HFFc6 (cell line): ENCODE measurements around the gene PIWIL1. TPM values are rescaled to one million over a fixed set of nuclear protein-coding genes. Genes with fewer than 3 reads are reported as not detected.

Source experiments
- DNase-seq: peaks from one replicate; pipeline ENCODE4 v3.0.0-alpha.2; 2018
- H3K27ac Mint-ChIP-seq: 2 replicates; pipeline ENCODE4 v1.8.0; 2020; ENCODE audit warnings: mild to moderate bottlenecking, mixed read lengths
- H3K27me3 Mint-ChIP-seq: 2 replicates; pipeline ENCODE4 v1.8.0; 2021; ENCODE audit warnings: mild to moderate bottlenecking, moderate library complexity, mixed read lengths; ENCODE audit not compliant: insufficient read depth
- H3K36me3 Mint-ChIP-seq: 2 replicates; pipeline ENCODE4 v1.8.0; 2021; ENCODE audit warnings: low read depth, mixed read lengths
- H3K4me1 Mint-ChIP-seq: 2 replicates; pipeline ENCODE4 v1.8.0; 2020; ENCODE audit warnings: low read depth, mixed read lengths
- H3K4me3 Mint-ChIP-seq: 2 replicates; pipeline ENCODE4 v1.8.0; 2020; ENCODE audit warnings: mild to moderate bottlenecking, moderate library complexity, mixed read lengths
- H3K9me3 Mint-ChIP-seq: 2 replicates; pipeline ENCODE4 v1.8.0; 2020; ENCODE audit warnings: mild to moderate bottlenecking, mixed read lengths
- CTCF ChIP-seq: fragments of 200-600 bp; sonication (generic); IDR thresholded peaks from 2 replicates; pipeline ENCODE4 v1.5.0; 2021; ENCODE audit warnings: antibody characterized with exemption, mild to moderate bottlenecking
- total RNA-seq, 6 experiments: library from RNA; stranded (reverse); fragmentation: NEBNext Ultra II Directional; extraction: Animal tissue kit (Norgen Biotek cat#: 25700); gene quantifications; 2 replicates in 1 of 6; 3 replicates in 5 of 6; pipeline ENCODE4 v1.2.3, GENCODE V29; 2021

The PIWIL1 gene
- total RNA-seq, 6 experiments from 2014 or later: not detected

GRCh38 chr12:130364578-130364977, 26.9 kb downstream of the PIWIL1 start:
- TF ChIP-seq CTCF: no peak
- H3K9me3 Mint-ChIP-seq: peaks cover 61% of the 10 kb centered on the region
- no peaks in the 10 kb centered on the region for H3K36me3 Mint-ChIP-seq
- no peaks in the 10 kb centered on the region for H3K4me1 Mint-ChIP-seq
- no peak overlapping the region for H3K27ac Mint-ChIP-seq
- no peaks in the 10 kb centered on the region for H3K27me3 Mint-ChIP-seq
- DNase-seq: no peak
- H3K4me3 Mint-ChIP-seq: no peak overlapping the region

- Mint-ChIP-seq H3K4me3 (no peak overlapping the region), H3K9me3 (peaks cover 59% of the 10 kb centered on the region), H3K27ac (no peak overlapping the region), H3K36me3 (no peaks in the 10 kb centered on the region), H3K4me1 (no peaks in the 10 kb centered on the region), H3K27me3 (no peaks in the 10 kb centered on the region)
- TF ChIP-seq CTCF: no peak
- DNase-seq: no peak
These were observed 28.5 kb downstream of the PIWIL1 start for GRCh38 chr12:130366159-130366558.

GRCh38 chr12:130367003-130367402, 29.3 kb downstream of the PIWIL1 start:
- no peak for DNase-seq
- no peaks in the 10 kb centered on the region for H3K4me1 Mint-ChIP-seq
- H3K27ac Mint-ChIP-seq: no peak overlapping the region
- peaks cover 53% of the 10 kb centered on the region for H3K9me3 Mint-ChIP-seq
- H3K27me3 Mint-ChIP-seq: no peaks in the 10 kb centered on the region
- TF ChIP-seq CTCF: no peak
- H3K36me3 Mint-ChIP-seq: no peaks in the 10 kb centered on the region
- no peak overlapping the region for H3K4me3 Mint-ChIP-seq

DNA sequence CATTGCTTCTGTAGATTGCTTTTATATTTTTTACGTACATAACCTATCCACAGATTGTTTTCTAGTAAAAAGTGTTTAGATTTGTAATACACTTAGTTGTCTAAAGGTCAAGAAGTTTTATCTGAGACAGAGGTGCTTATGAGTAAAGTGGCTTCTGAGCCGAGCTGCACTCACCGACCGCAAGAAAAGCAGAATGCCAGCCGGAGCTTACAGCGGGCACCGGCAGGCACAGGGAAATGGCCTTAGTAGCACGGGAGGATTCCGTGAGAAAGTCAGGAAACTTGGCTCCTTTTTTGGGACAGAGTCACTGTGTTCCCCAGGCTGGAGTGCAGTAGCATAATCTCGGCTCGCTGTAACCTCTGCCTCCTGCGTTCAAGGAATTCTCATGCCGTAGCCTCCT, 29.8 kb downstream of the PIWIL1 start:
- H3K36me3 Mint-ChIP-seq: no peaks in the 10 kb centered on the region
- TF ChIP-seq CTCF: no peak
- H3K27me3 Mint-ChIP-seq: no peaks in the 10 kb centered on the region

GRCh38 chr12:130369816-130370215, 32.1 kb downstream of the PIWIL1 start:
- Mint-ChIP-seq H3K4me1 (no peaks in the 10 kb centered on the region), H3K27ac (no peak overlapping the region), H3K4me3 (no peak overlapping the region), H3K27me3 (no peaks in the 10 kb centered on the region; the same call in 1 of the 2 replicates), H3K9me3 (peaks cover 53% of the 10 kb centered on the region), H3K36me3 (peaks cover under 1% of the 10 kb centered on the region; the same call in 1 of the 2 replicates)
- no peak for TF ChIP-seq CTCF
- no peak for DNase-seq

More for the DNA sequence above, 29.8 kb downstream of the PIWIL1 start:
- no peak for DNase-seq
- Mint-ChIP-seq H3K4me3 (no peak overlapping the region), H3K4me1 (no peaks in the 10 kb centered on the region), H3K9me3 (peaks cover 53% of the 10 kb centered on the region), H3K27ac (no peak overlapping the region)

DNA sequence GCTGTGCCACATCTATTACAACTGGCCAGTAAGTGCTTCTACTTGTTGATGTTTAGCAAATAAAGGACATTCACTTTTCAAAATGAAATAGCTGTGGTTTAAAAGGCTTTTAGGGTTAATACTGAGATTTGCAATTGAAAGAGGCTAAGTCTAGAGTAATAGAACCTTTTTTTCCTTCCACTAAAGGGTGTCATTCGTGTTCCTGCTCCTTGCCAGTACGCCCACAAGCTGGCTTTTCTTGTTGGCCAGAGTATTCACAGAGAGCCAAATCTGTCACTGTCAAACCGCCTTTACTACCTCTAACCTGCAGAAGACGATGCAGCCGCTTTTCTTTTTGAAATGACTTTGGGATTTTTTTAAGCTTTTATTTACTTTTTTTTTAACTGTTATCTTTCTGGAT, 33.6 kb downstream of the PIWIL1 start:
- Mint-ChIP-seq H3K4me1 (no peaks in the 10 kb centered on the region), H3K4me3 (no peak overlapping the region), H3K36me3 (peaks cover 5% of the 10 kb centered on the region; the same call in 1 of the 2 replicates), H3K9me3 (peaks cover 59% of the 10 kb centered on the region), H3K27ac (no peak overlapping the region), H3K27me3 (no peaks in the 10 kb centered on the region; the same call in 1 of the 2 replicates)
- no peak for TF ChIP-seq CTCF
- no peak for DNase-seq
